K562 (cell line): Measurements from ENCODE around the gene FASTK. TPM values are rescaled to one million over a fixed set of nuclear protein-coding genes. Genes with fewer than 3 reads are reported as not detected.

Experiments used
- ARID1B ChIP-seq: fragments of 450-650 bp; IDR thresholded peaks from 2 replicates; pipeline ENCODE4 v1.6.1; 2016; ENCODE audit warnings: antibody characterized with exemption, mild to moderate bottlenecking, inconsistent platforms
- CAMTA2 ChIP-seq: fragments of 250-450 bp; sonication (Bioruptor Pico); conservative IDR thresholded peaks from 2 replicates; pipeline ENCODE4 v1.5.1; 2022
- GABPA ChIP-seq: fragments of 200-800 bp; sonication (Bioruptor generic); conservative IDR thresholded peaks from 2 replicates; pipeline ENCODE4 v1.6.1; 2016; ENCODE audit warnings: low read depth, missing genetic modification characterization, missing compliant biosample characterization
- GABPB2 ChIP-seq: fragments of 250-450 bp; sonication (Bioruptor Pico); conservative IDR thresholded peaks from 2 replicates; pipeline ENCODE4 v1.5.1; 2021; ENCODE audit warnings: mild to moderate bottlenecking
- HCFC1 ChIP-seq: IDR thresholded peaks from 2 replicates; pipeline ENCODE4 v1.6.1; 2012; ENCODE audit warnings: low read depth, low read length, improper control_type of control experiment
- JUND ChIP-seq, 2 experiments: IDR thresholded peaks; 2 replicates in 1 of 2; 3 replicates in 1 of 2; pipeline ENCODE4 v1.6.1; 2011; ENCODE audit warnings: borderline replicate concordance in 2 of 2, low read depth in 2 of 2, low read length in 2 of 2, improper control_type of control experiment in 1 of 2, missing biosample characterization in 1 of 2, missing genetic modification characterization in 1 of 2, missing genetic modification reagents in 1 of 2
- KDM2B ChIP-seq: fragments of 250-450 bp; sonication (Bioruptor Pico); IDR thresholded peaks from 2 replicates; pipeline ENCODE4 v1.8.0; 2021; ENCODE audit warnings: mild to moderate bottlenecking, moderate library complexity
- MED1 ChIP-seq: sonication (generic); formaldehyde crosslinking; IDR thresholded peaks from 2 replicates; pipeline ENCODE4 v1.8.1; 2023; ENCODE audit warnings: missing genetic modification reagents, borderline replicate concordance
- NCOA2 ChIP-seq, 2 experiments: fragments of 450-650 bp; IDR thresholded peaks; 2 replicates each; pipeline ENCODE4 v1.6.1; 2018; ENCODE audit warnings: mild to moderate bottlenecking in 2 of 2, moderate library complexity in 1 of 2; ENCODE audit not compliant: partially characterized antibody in 2 of 2
- NCOA6 ChIP-seq: fragments of 450-650 bp; IDR thresholded peaks from 2 replicates; pipeline ENCODE4 v1.6.1; 2017; ENCODE audit warnings: mild to moderate bottlenecking
- RNF2 ChIP-seq: sonication (generic); IDR thresholded peaks from 2 replicates; pipeline ENCODE4 v1.6.1; 2016
- SAFB ChIP-seq: fragments of 200-400 bp; formaldehyde crosslinking; IDR thresholded peaks from 2 replicates; pipeline ENCODE4 v1.6.1; 2017; ENCODE audit warnings: low read depth, low read length, borderline replicate concordance
- SRF ChIP-seq, 2 experiments: fragments of 250-450, 450-650 bp in 1 of 2; sonication (Bioruptor Pico) in 1 of 2; sonication (generic) in 1 of 2; formaldehyde crosslinking; IDR thresholded peaks; 2 replicates each; pipeline versions ENCODE4 v1.5.0 to v1.5.1; 2020 to 2022; ENCODE audit warnings: mild to moderate bottlenecking in 1 of 2, missing genetic modification reagents in 1 of 2
- TAF7 ChIP-seq: fragments of 450-650 bp; IDR thresholded peaks from 2 replicates; pipeline ENCODE4 v1.6.1; 2016; ENCODE audit warnings: missing genetic modification characterization, missing compliant biosample characterization
- ZBTB17 ChIP-seq: fragments of 450-650 bp; formaldehyde crosslinking; IDR thresholded peaks from 2 replicates; pipeline ENCODE4 v1.4.0; 2020; ENCODE audit warnings: mild to moderate bottlenecking
- polyA plus RNA-seq, 8 experiments: library from polyadenylated mRNA; depleted of rRNA in 4 of 8; stranded (reverse) in 5 of 8; unstranded in 3 of 8; fragments of >200 nt; fragmentation: Nextera tagmentation in 2 of 8; fragmentation: Illumina TruSeq in 1 of 8; extraction: Ambion mirVana in 2 of 8; extraction: Trizol in 1 of 8; gene quantifications; 2 replicates each; pipeline versions ENCODE4 v1.2.1 to v1.2.3, GENCODE V29; 2011 to 2014; ENCODE audit warnings: inconsistent platforms in 1 of 8, missing spikeins in 1 of 8
- total RNA-seq, 7 experiments: library from RNA; depleted of rRNA in 6 of 7; stranded (reverse); fragments of >200 nt in 6 of 7; fragmentation: Illumina TruSeq in 2 of 7; extraction: Trizol in 2 of 7; gene quantifications; 2 replicates each; pipeline versions ENCODE4 v1.2.1 to v1.2.3, GENCODE V29; 2011 to 2021; ENCODE audit warnings: low replicate concordance in 1 of 7
- TF ChIP-seq, protein P1 (sequence below): sonication (generic); formaldehyde crosslinking; IDR thresholded peaks from 2 replicates; pipeline ENCODE4 v1.9.0; 2022; ENCODE audit warnings: mild to moderate bottlenecking, missing genetic modification reagents
- TF ChIP-seq, protein P2 (sequence below): fragments of 200-400 bp; formaldehyde crosslinking; IDR thresholded peaks from 2 replicates; pipeline ENCODE4 v1.6.1; 2017; ENCODE audit warnings: mild to moderate bottlenecking, low read depth, low read length, moderate library complexity
- TF ChIP-seq, protein P3 (sequence below): fragments of 250-450 bp; sonication (Bioruptor Pico); IDR thresholded peaks from 2 replicates; pipeline ENCODE4 v1.8.0; 2021; ENCODE audit warnings: mild to moderate bottlenecking, moderate library complexity
- TF ChIP-seq, protein P4 (sequence below): fragments of 450-650 bp; IDR thresholded peaks from 2 replicates; pipeline ENCODE4 v1.6.1; 2016; ENCODE audit warnings: borderline replicate concordance
- TF ChIP-seq, protein P5 (sequence below), 2 experiments: fragments of 250-450 bp in 1 of 2; fragments of 450-650 bp in 1 of 2; sonication (Bioruptor Pico) in 1 of 2; IDR thresholded peaks; 2 replicates each; pipeline versions ENCODE4 v1.6.1 to v1.8.0; 2016 to 2021; ENCODE audit warnings: mild to moderate bottlenecking in 2 of 2, moderate library complexity in 2 of 2, missing compliant biosample characterization in 1 of 2, missing genetic modification characterization in 1 of 2

The FASTK gene
- total and polyA plus RNA-seq, 9 of the 15 experiments (the other 6 are each of a cell fraction or from before 2014, with no cell fraction given), result 0.51 to 150 (median 48.2) TPM

DNA sequence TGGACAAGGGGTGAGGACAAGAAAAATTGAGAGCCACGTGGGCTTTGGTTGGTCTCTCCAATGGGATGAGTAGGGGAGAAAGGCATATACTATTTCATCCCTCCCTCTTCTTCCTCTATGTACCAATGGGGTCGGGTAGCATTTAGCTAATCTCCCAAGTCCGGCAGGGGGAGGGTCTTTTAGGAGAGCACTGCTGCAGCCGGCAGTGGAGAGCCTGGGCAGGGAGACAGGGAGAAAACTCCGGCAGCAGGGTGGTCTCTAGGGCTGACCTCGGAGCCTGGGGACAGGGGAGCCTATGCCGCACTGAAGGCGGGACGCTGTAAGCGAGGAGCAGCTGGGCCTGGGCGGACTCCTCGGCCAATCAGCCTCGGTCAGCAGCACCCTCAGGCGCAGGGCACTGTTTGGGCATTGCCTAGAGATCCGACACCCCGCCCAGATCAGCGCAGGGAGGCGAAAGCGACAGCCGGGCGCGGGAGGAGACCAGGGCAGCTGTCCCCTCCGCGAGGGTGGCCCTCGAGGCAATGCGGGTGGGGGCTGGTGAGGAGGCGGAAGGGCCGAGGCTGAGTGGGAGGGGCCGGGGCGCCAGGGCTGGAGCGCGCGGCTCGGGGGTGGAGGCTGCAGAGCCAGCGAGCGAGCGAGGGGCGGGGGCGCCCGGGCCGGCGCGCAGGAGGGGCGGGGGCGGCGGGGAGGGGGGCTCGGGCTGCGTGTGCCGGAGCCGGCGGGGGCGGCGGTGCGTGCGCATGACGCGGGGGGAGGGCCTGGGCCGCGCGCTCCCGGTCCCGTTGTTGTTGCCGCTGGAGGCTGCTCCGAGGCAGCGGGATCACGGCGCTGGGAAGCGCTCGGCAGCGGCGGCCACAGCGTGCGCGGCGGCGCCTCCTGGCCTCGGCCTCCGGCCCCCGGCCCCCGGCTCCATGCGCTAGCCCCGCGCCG is 5.3 kb upstream of the FASTK start, which contains the start of gene AGAP3 (continued):
- TF ChIP-seq NCOA2 (IDR thresholded peaks at IDR 0.05; ENCODE audit: partially characterized antibody in 2 of 2), result no peak
- no peak for TF ChIP-seq GABPB2 (CRISPR knock-in tag)
- TF ChIP-seq KDM2B (CRISPR knock-in tag), result peak; percentile 59; the same call in 1 of the 2 replicates
- no peak; the same call in 1 of the 2 replicates for TF ChIP-seq SAFB
- TF ChIP-seq ARID1B, result 0 out of 2 replicates have a peak, but pooled peaks have one; percentile 12
- TF ChIP-seq, protein P1, sequence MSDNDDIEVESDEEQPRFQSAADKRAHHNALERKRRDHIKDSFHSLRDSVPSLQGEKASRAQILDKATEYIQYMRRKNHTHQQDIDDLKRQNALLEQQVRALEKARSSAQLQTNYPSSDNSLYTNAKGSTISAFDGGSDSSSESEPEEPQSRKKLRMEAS (CRISPR knock-in tag), result peak; percentile 83
- TF ChIP-seq, protein P2, sequence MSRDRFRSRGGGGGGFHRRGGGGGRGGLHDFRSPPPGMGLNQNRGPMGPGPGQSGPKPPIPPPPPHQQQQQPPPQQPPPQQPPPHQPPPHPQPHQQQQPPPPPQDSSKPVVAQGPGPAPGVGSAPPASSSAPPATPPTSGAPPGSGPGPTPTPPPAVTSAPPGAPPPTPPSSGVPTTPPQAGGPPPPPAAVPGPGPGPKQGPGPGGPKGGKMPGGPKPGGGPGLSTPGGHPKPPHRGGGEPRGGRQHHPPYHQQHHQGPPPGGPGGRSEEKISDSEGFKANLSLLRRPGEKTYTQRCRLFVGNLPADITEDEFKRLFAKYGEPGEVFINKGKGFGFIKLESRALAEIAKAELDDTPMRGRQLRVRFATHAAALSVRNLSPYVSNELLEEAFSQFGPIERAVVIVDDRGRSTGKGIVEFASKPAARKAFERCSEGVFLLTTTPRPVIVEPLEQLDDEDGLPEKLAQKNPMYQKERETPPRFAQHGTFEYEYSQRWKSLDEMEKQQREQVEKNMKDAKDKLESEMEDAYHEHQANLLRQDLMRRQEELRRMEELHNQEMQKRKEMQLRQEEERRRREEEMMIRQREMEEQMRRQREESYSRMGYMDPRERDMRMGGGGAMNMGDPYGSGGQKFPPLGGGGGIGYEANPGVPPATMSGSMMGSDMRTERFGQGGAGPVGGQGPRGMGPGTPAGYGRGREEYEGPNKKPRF, result no peak
- TF ChIP-seq CAMTA2 (CRISPR knock-in tag), result no peak
- TF ChIP-seq, protein P3, sequence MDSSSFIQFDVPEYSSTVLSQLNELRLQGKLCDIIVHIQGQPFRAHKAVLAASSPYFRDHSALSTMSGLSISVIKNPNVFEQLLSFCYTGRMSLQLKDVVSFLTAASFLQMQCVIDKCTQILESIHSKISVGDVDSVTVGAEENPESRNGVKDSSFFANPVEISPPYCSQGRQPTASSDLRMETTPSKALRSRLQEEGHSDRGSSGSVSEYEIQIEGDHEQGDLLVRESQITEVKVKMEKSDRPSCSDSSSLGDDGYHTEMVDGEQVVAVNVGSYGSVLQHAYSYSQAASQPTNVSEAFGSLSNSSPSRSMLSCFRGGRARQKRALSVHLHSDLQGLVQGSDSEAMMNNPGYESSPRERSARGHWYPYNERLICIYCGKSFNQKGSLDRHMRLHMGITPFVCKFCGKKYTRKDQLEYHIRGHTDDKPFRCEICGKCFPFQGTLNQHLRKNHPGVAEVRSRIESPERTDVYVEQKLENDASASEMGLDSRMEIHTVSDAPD (CRISPR knock-in tag), result no peak
- TF ChIP-seq RNF2, result no peak
- TF ChIP-seq HCFC1, result no peak
- TF ChIP-seq ZBTB17 (CRISPR knock-in tag), result peak; percentile 52; the same call in 1 of the 2 replicates
- TF ChIP-seq JUND (IDR thresholded peaks at IDR 0.05; ENCODE audit: borderline replicate concordance, low read depth, low read length), result no peak
- TF ChIP-seq JUND (tag; IDR thresholded peaks at IDR 0.05; ENCODE audit: borderline replicate concordance, low read depth, low read length), result no peak; the same call in 2 of the 3 replicates
- no peak for TF ChIP-seq NCOA6
- no peak for TF ChIP-seq MED1 (CRISPR knock-in tag)
- TF ChIP-seq SRF (CRISPR knock-in tag; IDR thresholded peaks at IDR 0.05), result peak in 1 of 2 experiments; percentile 69; a peak in 1 of 4 replicates
- TF ChIP-seq TAF7 (tag), result no peak
- TF ChIP-seq, protein P4, sequence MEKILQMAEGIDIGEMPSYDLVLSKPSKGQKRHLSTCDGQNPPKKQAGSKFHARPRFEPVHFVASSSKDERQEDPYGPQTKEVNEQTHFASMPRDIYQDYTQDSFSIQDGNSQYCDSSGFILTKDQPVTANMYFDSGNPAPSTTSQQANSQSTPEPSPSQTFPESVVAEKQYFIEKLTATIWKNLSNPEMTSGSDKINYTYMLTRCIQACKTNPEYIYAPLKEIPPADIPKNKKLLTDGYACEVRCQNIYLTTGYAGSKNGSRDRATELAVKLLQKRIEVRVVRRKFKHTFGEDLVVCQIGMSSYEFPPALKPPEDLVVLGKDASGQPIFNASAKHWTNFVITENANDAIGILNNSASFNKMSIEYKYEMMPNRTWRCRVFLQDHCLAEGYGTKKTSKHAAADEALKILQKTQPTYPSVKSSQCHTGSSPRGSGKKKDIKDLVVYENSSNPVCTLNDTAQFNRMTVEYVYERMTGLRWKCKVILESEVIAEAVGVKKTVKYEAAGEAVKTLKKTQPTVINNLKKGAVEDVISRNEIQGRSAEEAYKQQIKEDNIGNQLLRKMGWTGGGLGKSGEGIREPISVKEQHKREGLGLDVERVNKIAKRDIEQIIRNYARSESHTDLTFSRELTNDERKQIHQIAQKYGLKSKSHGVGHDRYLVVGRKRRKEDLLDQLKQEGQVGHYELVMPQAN, result peak; percentile 65
- TF ChIP-seq GABPA (tag), result no peak
- TF ChIP-seq, protein P5, sequence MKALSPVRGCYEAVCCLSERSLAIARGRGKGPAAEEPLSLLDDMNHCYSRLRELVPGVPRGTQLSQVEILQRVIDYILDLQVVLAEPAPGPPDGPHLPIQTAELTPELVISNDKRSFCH (CRISPR knock-in tag; IDR thresholded peaks at IDR 0.05), result no peak
- TF ChIP-seq, protein P5 (tag; IDR thresholded peaks at IDR 0.05), result peak; percentile 35; the same call in 1 of the 2 replicates
